Measurements from ENCODE around the gene COL25A1. TPM values are rescaled to one million over a fixed set of nuclear protein-coding genes. Genes with fewer than 3 reads are reported as not detected.
"Not testable (repeated sequence)": the region's sequence is repeated elsewhere in the genome, so short reads cannot be mapped to it uniquely, and the experiment has no call there.

The COL25A1 gene
- total RNA-seq, 1 donor = 0.27 TPM

DNA sequence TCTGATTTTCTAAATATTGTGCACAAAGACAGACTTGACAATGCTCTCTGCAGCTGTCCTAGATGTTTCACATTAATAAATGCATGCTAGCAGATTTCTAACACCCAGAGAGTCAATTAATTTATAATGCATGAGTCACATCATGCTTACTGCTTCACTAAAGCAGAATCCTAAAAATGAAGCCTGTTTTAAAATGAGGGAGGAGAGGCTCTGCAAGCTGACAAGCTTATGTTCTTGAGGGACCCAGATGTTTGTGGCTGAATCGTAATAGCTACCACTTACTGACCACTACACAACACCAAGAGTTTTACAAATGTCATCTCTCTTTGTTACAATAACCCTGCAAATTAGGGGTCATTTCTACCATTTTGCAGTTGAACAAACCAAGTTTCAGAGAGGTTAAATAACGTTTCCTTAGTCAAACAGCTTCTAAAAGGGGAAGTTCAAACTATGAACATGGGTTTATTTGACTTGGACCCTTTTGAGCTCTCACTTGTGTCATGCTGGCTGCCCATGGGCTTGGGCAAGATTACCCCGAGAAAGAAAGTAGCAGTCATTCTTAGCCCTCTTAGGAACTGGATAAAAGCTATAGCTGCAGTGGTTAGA lies 276.9 kb downstream of the COL25A1 start:
- no peak overlapping the region for H3K4me3 ChIP-seq (ENCODE audit: low read depth, low read length)
- DNase-seq (ENCODE audit: low read depth) = no peak
- TF ChIP-seq, protein P1, sequence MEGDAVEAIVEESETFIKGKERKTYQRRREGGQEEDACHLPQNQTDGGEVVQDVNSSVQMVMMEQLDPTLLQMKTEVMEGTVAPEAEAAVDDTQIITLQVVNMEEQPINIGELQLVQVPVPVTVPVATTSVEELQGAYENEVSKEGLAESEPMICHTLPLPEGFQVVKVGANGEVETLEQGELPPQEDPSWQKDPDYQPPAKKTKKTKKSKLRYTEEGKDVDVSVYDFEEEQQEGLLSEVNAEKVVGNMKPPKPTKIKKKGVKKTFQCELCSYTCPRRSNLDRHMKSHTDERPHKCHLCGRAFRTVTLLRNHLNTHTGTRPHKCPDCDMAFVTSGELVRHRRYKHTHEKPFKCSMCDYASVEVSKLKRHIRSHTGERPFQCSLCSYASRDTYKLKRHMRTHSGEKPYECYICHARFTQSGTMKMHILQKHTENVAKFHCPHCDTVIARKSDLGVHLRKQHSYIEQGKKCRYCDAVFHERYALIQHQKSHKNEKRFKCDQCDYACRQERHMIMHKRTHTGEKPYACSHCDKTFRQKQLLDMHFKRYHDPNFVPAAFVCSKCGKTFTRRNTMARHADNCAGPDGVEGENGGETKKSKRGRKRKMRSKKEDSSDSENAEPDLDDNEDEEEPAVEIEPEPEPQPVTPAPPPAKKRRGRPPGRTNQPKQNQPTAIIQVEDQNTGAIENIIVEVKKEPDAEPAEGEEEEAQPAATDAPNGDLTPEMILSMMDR (IDR thresholded peaks at IDR 0.05; ENCODE audit: insufficient read depth, low read length) = no peak

DNA sequence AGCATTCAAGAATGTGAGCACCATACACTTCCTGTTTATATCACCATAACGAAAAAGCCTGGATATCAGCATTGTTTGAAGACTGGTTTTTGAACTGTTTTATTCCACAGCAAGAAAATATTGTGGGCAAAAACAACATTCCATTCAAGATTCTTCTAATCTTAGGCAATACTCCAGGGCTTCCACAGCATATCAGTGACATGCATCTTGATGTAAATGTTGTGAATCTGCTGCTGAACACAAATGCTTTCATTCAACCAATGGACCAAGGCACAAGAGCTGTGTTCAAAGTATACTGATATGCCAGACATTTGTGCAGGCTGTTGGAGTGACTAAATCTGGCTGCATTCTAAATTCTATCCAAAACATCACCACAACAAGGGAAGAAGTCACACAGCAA lies 279.5 kb downstream of the COL25A1 start:
- DNase-seq (ENCODE audit: low read depth) = no peak
- TF ChIP-seq, protein P1 (IDR thresholded peaks at IDR 0.05; ENCODE audit: insufficient read depth, low read length) = no peak
- no peak overlapping the region for H3K4me3 ChIP-seq (ENCODE audit: low read depth, low read length)

DNA sequence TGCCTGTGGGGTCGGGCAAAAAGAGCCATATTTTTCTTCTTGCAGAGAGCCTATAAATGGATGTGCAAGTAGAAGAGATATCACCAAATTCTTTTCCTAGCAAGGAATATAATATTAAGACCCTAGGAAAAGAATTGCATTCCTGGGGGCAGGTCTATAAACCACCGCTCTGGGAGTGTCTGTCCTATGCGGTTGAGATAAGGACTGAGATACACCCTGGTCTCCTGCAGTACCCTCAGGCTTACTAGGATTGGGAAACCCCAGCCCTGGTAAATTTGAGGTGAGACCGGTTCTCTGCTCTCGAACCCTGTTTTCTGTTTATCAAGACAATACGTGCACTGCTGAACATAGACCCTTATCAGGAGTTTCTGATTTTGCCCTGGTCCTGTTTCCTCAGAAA lies 280.8 kb downstream of the COL25A1 start:
- H3K4me3 ChIP-seq (ENCODE audit: low read depth, low read length); DNase-seq (ENCODE audit: low read depth): not testable (repeated sequence)

DNA sequence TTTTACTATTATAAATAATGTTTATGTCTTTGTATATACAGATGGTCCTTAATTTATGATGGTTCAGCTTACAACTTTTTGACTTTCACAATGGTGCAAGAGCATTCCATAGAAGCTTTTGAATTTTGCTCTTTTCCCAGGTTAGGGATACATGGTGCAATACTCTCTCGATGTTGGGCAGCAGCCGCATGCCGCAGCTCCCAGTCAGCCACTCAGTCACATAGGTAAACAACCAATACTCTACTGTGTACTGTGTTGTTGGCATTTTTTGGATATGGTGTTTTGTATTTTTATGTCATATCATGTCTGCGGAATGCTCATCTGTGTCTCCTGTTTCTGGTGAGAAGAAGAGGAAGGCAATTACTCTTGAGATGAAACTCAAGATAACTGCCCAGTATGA lies 281.6 kb downstream of the COL25A1 start:
- TF ChIP-seq, protein P1 (IDR thresholded peaks at IDR 0.05; ENCODE audit: insufficient read depth, low read length) = no peak
- DNase-seq (ENCODE audit: low read depth) = no peak
- no peak overlapping the region for H3K4me3 ChIP-seq (ENCODE audit: low read depth, low read length)

DNA sequence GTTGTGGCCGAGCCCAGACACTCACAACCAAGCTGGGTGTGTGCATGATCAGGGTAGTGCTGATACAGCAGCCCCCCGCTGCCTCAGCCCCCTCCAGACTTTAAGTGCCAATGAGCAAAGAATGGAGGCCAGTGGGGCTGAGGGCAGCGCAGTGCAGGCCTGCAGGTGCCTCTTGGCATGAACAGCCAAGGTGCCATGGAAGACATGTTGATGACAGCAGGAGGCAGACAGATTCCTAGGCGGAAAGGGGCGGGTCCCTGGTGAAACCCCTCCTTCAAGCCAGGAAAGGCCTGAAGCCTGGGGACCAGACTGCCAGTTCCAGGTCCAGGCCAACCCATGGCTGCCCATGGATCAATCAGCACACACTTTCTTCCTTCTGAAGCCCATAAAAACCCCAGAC lies 286.3 kb downstream of the COL25A1 start:
- TF ChIP-seq, protein P1 (IDR thresholded peaks at IDR 0.05; ENCODE audit: insufficient read depth, low read length) = no peak
- DNase-seq (ENCODE audit: low read depth) = no peak
- H3K4me3 ChIP-seq (ENCODE audit: low read depth, low read length) = no peak overlapping the region

DNA sequence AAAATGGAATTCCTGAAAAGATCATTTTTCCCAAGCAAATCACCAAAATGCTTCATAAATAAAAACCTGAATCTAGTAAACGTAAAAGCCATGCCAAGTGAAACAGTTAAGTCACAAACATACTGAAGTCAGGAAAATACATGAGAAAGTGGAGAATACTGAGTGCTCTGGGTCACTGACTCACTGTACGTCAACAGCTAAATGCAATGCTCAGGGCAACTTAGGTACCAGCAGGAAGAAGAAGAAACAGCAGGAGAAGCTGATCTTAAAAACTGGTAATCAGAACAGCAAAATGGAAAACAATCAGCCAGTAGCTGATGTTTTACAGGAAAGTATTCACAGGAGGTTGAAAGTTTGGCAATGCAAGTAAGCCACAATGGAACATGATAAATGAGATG lies 287.0 kb downstream of the COL25A1 start:
- TF ChIP-seq, protein P1 (IDR thresholded peaks at IDR 0.05; ENCODE audit: insufficient read depth, low read length) = no peak
- no peak for DNase-seq (ENCODE audit: low read depth)
- H3K4me3 ChIP-seq (ENCODE audit: low read depth, low read length) = no peak overlapping the region

DNA sequence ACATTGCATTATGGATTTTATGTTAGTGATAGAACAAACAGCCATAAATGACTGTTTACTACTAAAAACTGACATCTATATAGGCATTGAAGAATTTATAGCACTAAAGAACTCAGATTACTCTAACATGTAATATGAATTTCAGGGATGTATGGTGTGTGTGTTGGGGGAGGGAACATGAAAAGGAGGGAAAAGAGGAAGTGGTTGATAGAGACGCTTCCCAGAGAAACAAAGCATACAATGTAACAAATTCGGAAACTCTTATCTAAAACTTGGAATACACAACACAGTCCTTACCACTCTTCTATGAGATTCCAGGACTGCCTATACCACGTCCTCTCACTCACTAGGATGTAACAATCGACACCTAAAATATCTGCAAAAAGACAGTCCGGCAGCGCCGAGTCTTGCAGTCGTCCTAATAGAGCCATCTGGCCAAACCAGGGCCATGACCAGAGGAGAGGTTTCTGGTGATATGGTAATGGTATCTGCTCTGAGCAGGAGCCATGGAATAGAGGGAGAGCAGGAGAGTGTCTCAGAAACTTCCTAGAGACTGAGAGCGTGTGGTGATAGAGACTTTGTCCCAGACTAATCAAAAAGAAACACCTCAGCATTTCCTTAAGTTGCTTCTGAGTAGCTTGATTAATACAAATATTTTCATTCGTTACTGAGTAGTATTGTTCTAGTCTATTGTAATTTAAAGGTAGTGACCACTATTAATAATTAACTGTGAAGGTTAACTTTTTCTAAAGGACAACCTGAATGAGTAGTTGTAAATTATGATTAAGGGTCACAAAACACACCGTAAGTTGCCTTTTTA lies 287.7 kb downstream of the COL25A1 start:
- TF ChIP-seq, protein P1 (IDR thresholded peaks at IDR 0.05; ENCODE audit: insufficient read depth, low read length) = no peak
- H3K4me3 ChIP-seq (ENCODE audit: low read depth, low read length) = no peak overlapping the region
- DNase-seq (ENCODE audit: low read depth) = no peak
